HCT116 (cell line): Measurements from ENCODE around the gene TBX4.

ENCODE experiments used
- CTCF ChIP-seq, 3 experiments: fragments of 200-600 bp in 1 of 3; sonication (generic) in 1 of 3; IDR thresholded peaks in 2 of 3; conservative IDR thresholded peaks in 1 of 3; 2 replicates each; pipeline ENCODE4 v1.5.1; 2012 to 2017; ENCODE audit warnings: low read depth in 2 of 3, low read length in 2 of 3, antibody characterized with exemption in 1 of 3, borderline replicate concordance in 1 of 3, control low read depth in 1 of 3, mild to moderate bottlenecking in 1 of 3, mixed read lengths in 1 of 3, mixed run types in 1 of 3, moderate library complexity in 1 of 3; ENCODE audit not compliant: insufficient read depth in 1 of 3
- EZH2 ChIP-seq: fragments of 200-600 bp; sonication (generic); IDR thresholded peaks from 2 replicates; pipeline ENCODE4 v1.6.1; 2017; ENCODE audit warnings: antibody characterized with exemption, mixed run types
- FOSL1 ChIP-seq: IDR thresholded peaks from 2 replicates; pipeline ENCODE4 v1.6.1; 2012; ENCODE audit warnings: low read depth
- MAX ChIP-seq: IDR thresholded peaks from 2 replicates; pipeline ENCODE4 v1.6.1; 2012
- POLR2A ChIP-seq: IDR thresholded peaks from 2 replicates; pipeline ENCODE4 v1.7.0; 2011; ENCODE audit warnings: borderline replicate concordance; ENCODE audit not compliant: insufficient read depth, insufficient read length; ENCODE audit errors: extremely low read depth
- POLR2AphosphoS5 ChIP-seq: IDR thresholded peaks from 2 replicates; pipeline ENCODE4 v1.6.1; 2011; ENCODE audit warnings: mild to moderate bottlenecking, low read depth, low read length, moderate library complexity
- RAD21 ChIP-seq: IDR thresholded peaks from 2 replicates; pipeline ENCODE4 v1.6.1; 2012; ENCODE audit warnings: low read depth, mild to moderate bottlenecking

GRCh38 chr17:61461967-61462718 lies 9.9 kb downstream of the TBX4 start:
- TF ChIP-seq MAX (no peak), POLR2AphosphoS5 (no peak), RAD21 (no peak), CTCF (IDR thresholded peaks at IDR 0.05 in 2 of 3, conservative IDR thresholded peaks at IDR 0.05 in 1 of 3; ENCODE audit: borderline replicate concordance in 1 of 3, insufficient read depth in 1 of 3, low read depth in 2 of 3, low read length in 2 of 3) (no peak), POLR2A (no peak), EZH2 (no peak), FOSL1 (no peak)
